H1 (cell line): ENCODE data around the gene IFI16. TPM values are rescaled to one million over a fixed set of nuclear protein-coding genes. Genes with fewer than 3 reads are reported as not detected.

Experiments used
- CTCF ChIA-PET: fragments of 300-600 bp; sonication (Branson Sonifier 250); formaldehyde crosslinking; loops from one replicate; lab custom pipeline; 2021; ENCODE audit not compliant: partially characterized antibody; lab: Charles Lee
- POLR2A ChIA-PET: fragments of 300-600 bp; sonication (Branson Sonifier 250); formaldehyde crosslinking; loops from one replicate; lab custom pipeline; 2021; ENCODE audit warnings: inconsistent platforms; ENCODE audit not compliant: partially characterized antibody; lab: Charles Lee
- DNase-seq, 2 experiments: peaks; one replicate each; pipeline versions ENCODE4 v3.0.0 to v3.0.0-alpha.2; 2010 to 2022; ENCODE audit warnings: low spot score in 2 of 2, low read depth in 1 of 2, mixed read lengths in 1 of 2
- FAIRE-seq: peaks from 2 replicates; lab custom pipeline; 2011; peaks lifted over from hg19 to GRCh38; lab: Jason Lieb, UNC
- H2AFZ ChIP-seq: 2 replicates; pipeline ENCODE4 v1.8.1; 2012; ENCODE audit warnings: low read length, inconsistent platforms
- H2AK5ac ChIP-seq: 2 replicates; pipeline ENCODE4 v1.6.1; 2013; ENCODE audit warnings: low read depth, low read length
- H2BK120ac ChIP-seq: replicated peaks from 2 replicates; pipeline ENCODE3; 2013; ENCODE audit warnings: low read depth, low read length, inconsistent platforms
- H2BK12ac ChIP-seq: 2 replicates; pipeline ENCODE4 v1.6.1; 2013; ENCODE audit warnings: low read depth, low read length
- H2BK15ac ChIP-seq: 2 replicates; pipeline ENCODE4 v1.6.1; 2013; ENCODE audit warnings: low read length
- H2BK20ac ChIP-seq: 2 replicates; pipeline ENCODE4 v1.6.1; 2013; ENCODE audit warnings: low read length
- H2BK5ac ChIP-seq: 2 replicates; pipeline ENCODE4 v1.6.1; 2013; ENCODE audit warnings: low read depth, low read length
- H3K14ac ChIP-seq: 2 replicates; pipeline ENCODE4 v1.6.1; 2013; ENCODE audit warnings: inconsistent platforms; ENCODE audit not compliant: insufficient read length
- H3K18ac ChIP-seq: 2 replicates; pipeline ENCODE4 v1.6.1; 2013; ENCODE audit warnings: low read length; ENCODE audit errors: extremely low read depth
- H3K23ac ChIP-seq: 2 replicates; pipeline ENCODE4 v1.6.1; 2013; ENCODE audit warnings: inconsistent platforms; ENCODE audit not compliant: insufficient read length
- H3K23me2 ChIP-seq: 2 replicates; pipeline ENCODE4 v1.6.1; 2013; ENCODE audit warnings: low read depth, low read length
- H3K27ac ChIP-seq: 2 replicates; pipeline ENCODE4 v1.6.1; 2011; ENCODE audit warnings: low read depth, low read length, inconsistent platforms
- H3K27me3 ChIP-seq, 4 experiments: replicated peaks in 1 of 4; 1 replicate in 1 of 4; 2 replicates in 3 of 4; pipeline versions ENCODE4 v1.6.1 to v1.8.1; 2011 to 2013; ENCODE audit warnings: low read length in 3 of 4, mild to moderate bottlenecking in 3 of 4, inconsistent platforms in 2 of 4, mixed read lengths in 2 of 4, moderate library complexity in 1 of 4; ENCODE audit not compliant: control insufficient read depth in 3 of 4, insufficient read depth in 3 of 4; ENCODE audit errors: extremely low read depth in 1 of 4
- H3K36me3 ChIP-seq, 4 experiments: 2 replicates each; pipeline versions ENCODE4 v1.6.1 to v1.8.1; 2011 to 2013; ENCODE audit warnings: mild to moderate bottlenecking in 4 of 4, low read length in 3 of 4, moderate library complexity in 2 of 4, control low read depth in 1 of 4, inconsistent platforms in 1 of 4; ENCODE audit not compliant: insufficient read depth in 4 of 4, control insufficient read depth in 2 of 4
- H3K4ac ChIP-seq: replicated peaks from 2 replicates; pipeline ENCODE3; 2013; ENCODE audit warnings: low read length, low read depth, mixed read lengths, inconsistent platforms; ENCODE audit not compliant: insufficient read length
- H3K4me1 ChIP-seq, 4 experiments: replicated peaks in 1 of 4; 1 replicate in 1 of 4; 2 replicates in 3 of 4; pipeline versions ENCODE4 v1.6.1 to v1.8.1; 2011 to 2013; ENCODE audit warnings: low read length in 3 of 4, inconsistent platforms in 2 of 4, mixed read lengths in 1 of 4; ENCODE audit not compliant: insufficient read depth in 4 of 4, control insufficient read depth in 3 of 4
- H3K4me2 ChIP-seq, 2 experiments: 2 replicates each; pipeline versions ENCODE4 v1.6.1 to v1.8.1; 2011 to 2013; ENCODE audit warnings: low read depth in 2 of 2, low read length in 2 of 2, control low read depth in 1 of 2, inconsistent platforms in 1 of 2, mild to moderate bottlenecking in 1 of 2; ENCODE audit not compliant: insufficient read depth in 1 of 2
- H3K4me3 ChIP-seq, 4 experiments: fragments of 200-600, 300-600 bp in 1 of 4; sonication (generic), shearing (Covaris generic), sonication (Bioruptor Twin) in 1 of 4; 2 replicates each; pipeline versions ENCODE4 v1.5.1 to v1.8.1; 2011 to 2016; ENCODE audit warnings: low read length in 4 of 4, low read depth in 3 of 4, control low read depth in 2 of 4, inconsistent platforms in 2 of 4, mild to moderate bottlenecking in 2 of 4, mixed read lengths in 1 of 4, moderate library complexity in 1 of 4; ENCODE audit not compliant: insufficient read depth in 2 of 4; ENCODE audit errors: extremely low read depth in 1 of 4
- H3K56ac ChIP-seq: replicated peaks from 2 replicates; pipeline ENCODE3; 2013; ENCODE audit warnings: low read depth, mild to moderate bottlenecking, mixed read lengths, low read length, inconsistent platforms; ENCODE audit not compliant: insufficient read length
- H3K79me1 ChIP-seq: 2 replicates; pipeline ENCODE4 v1.6.1; 2013; ENCODE audit warnings: low read depth, low read length, control low read depth
- H3K79me2 ChIP-seq, 2 experiments: 2 replicates each; pipeline versions ENCODE4 v1.6.1 to v1.8.1; 2012 to 2013; ENCODE audit warnings: low read length in 2 of 2, mild to moderate bottlenecking in 2 of 2, inconsistent platforms in 1 of 2; ENCODE audit not compliant: insufficient read depth in 2 of 2, control insufficient read depth in 1 of 2
- H3K9ac ChIP-seq, 4 experiments: replicated peaks in 1 of 4; 1 replicate in 1 of 4; 2 replicates in 3 of 4; pipeline versions ENCODE4 v1.6.1 to v1.8.1; 2011 to 2013; ENCODE audit warnings: low read depth in 3 of 4, low read length in 3 of 4, control low read depth in 2 of 4, mild to moderate bottlenecking in 2 of 4, moderate library complexity in 2 of 4, inconsistent platforms in 1 of 4; ENCODE audit errors: extremely low read depth in 1 of 4
- H3K9me3 ChIP-seq, 2 experiments: 2 replicates each; pipeline versions ENCODE4 v1.6.1 to v1.8.1; 2012 to 2013; ENCODE audit warnings: mild to moderate bottlenecking in 2 of 2, moderate library complexity in 2 of 2, control low read depth in 1 of 2, inconsistent platforms in 1 of 2, low read depth in 1 of 2, low read length in 1 of 2, mixed read lengths in 1 of 2; ENCODE audit not compliant: insufficient read depth in 2 of 2
- H4K20me1 ChIP-seq, 2 experiments: replicated peaks in 1 of 2; 2 replicates each; pipeline versions ENCODE3 to v1.8.1; 2011 to 2013; ENCODE audit warnings: inconsistent platforms in 2 of 2, low read length in 2 of 2, mild to moderate bottlenecking in 1 of 2; ENCODE audit not compliant: insufficient read depth in 2 of 2, control insufficient read depth in 1 of 2
- H4K5ac ChIP-seq: 2 replicates; pipeline ENCODE4 v1.6.1; 2013; ENCODE audit warnings: low read length, low read depth, mixed read lengths, inconsistent platforms; ENCODE audit not compliant: insufficient read length
- H4K8ac ChIP-seq: 2 replicates; pipeline ENCODE4 v1.8.0; 2013; ENCODE audit warnings: mild to moderate bottlenecking, moderate library complexity, low read length, inconsistent platforms; ENCODE audit not compliant: insufficient read depth; ENCODE audit errors: extremely low read depth
- H4K91ac ChIP-seq: replicated peaks from 2 replicates; pipeline ENCODE3; 2013; ENCODE audit warnings: low read length, mixed read lengths, inconsistent platforms; ENCODE audit not compliant: insufficient read length
- GTF2F1 ChIP-seq: IDR thresholded peaks from 2 replicates; pipeline ENCODE4 v1.6.1; 2012; ENCODE audit warnings: low read depth, low read length, improper control_type of control experiment, borderline replicate concordance
- KDM1A ChIP-seq: fragments of 200-600, 300-600 bp; sonication (generic); IDR thresholded peaks from 2 replicates; pipeline ENCODE4 v1.7.1; 2016; ENCODE audit warnings: mild to moderate bottlenecking, low read length, borderline replicate concordance
- NRF1 ChIP-seq: IDR thresholded peaks from 2 replicates; pipeline ENCODE4 v1.6.1; 2011; ENCODE audit warnings: mild to moderate bottlenecking, low read depth, low read length, improper control_type of control experiment
- SP1 ChIP-seq: IDR thresholded peaks from 2 replicates; pipeline ENCODE4 v1.6.1; 2011; ENCODE audit warnings: low read depth, low read length
- WGBS, 2 experiments: shearing (Covaris generic) in 1 of 2; methylation state at CpG; one replicate each; pipeline versions ENCODE4 v1.1.6 to v1.1.7; 2013 to 2015; ENCODE audit warnings: low lambda C conversion rate in 2 of 2, mixed read lengths in 2 of 2, inconsistent platforms in 1 of 2, low coverage in 1 of 2, missing lambda C conversion rate in 1 of 2; ENCODE audit not compliant: insufficient replicate concordance in 2 of 2, insufficient coverage in 1 of 2, insufficient read length in 1 of 2; ENCODE audit errors: extremely low coverage in 1 of 2, missing lambda C conversion rate in 1 of 2; 5-methylcytosine and 5-hydroxymethylcytosine counted together
- polyA plus RNA-seq, 7 experiments: library from polyadenylated mRNA; depleted of rRNA in 3 of 7; stranded (reverse) in 5 of 7; unstranded in 2 of 7; fragments of >200 nt in 5 of 7; fragments of 200-250 nt in 2 of 7; gene quantifications; 1 replicate in 5 of 7; 2 replicates in 1 of 7; 4 replicates in 1 of 7; pipeline versions ENCODE4 v1.2.1 to v1.2.3, GENCODE V29; 2011 to 2013; ENCODE audit warnings: missing spikeins in 2 of 7, mixed read lengths in 2 of 7
- total RNA-seq: library from RNA; stranded (reverse); fragmentation: NEBNext Ultra II Directional; extraction: Animal tissue kit (Norgen Biotek cat#: 25700); gene quantifications from 2 replicates; pipeline ENCODE4 v1.2.1, GENCODE V29; 2021

IFI16 gene
- total and polyA plus RNA-seq, 2 of the 8 experiments (the other 6 are each of a cell fraction or from before 2014, with no cell fraction given), result 0.63 to 0.74 TPM

- Histone ChIP-seq H3K56ac (no peak overlapping the region), H2BK120ac (no peak overlapping the region), H2BK15ac (no peak overlapping the region), H4K8ac (no peak overlapping the region), H3K9ac (no peak overlapping the region), H3K4me2 (no peak overlapping the region), H3K4me3 (no peak overlapping the region), H4K91ac (no peak overlapping the region), H3K4ac (no peak overlapping the region), H3K23me2 (no peaks in the 10 kb centered on the region; the same call in 1 of the 2 replicates), H3K4me1 (no peaks in the 10 kb centered on the region), H3K36me3 (no peaks in the 10 kb centered on the region), H2BK12ac (no peak overlapping the region), H3K79me1 (no peaks in the 10 kb centered on the region), H3K14ac (no peak overlapping the region), H2BK5ac (no peak overlapping the region), H4K5ac (no peak overlapping the region), H3K9me3 (no peaks in the 10 kb centered on the region), H3K79me2 (no peaks in the 10 kb centered on the region), H2AK5ac (no peak overlapping the region), H2BK20ac (no peak overlapping the region), H3K18ac (no peak overlapping the region), H3K23ac (no peak overlapping the region), H3K27me3 (no peaks in the 10 kb centered on the region), H4K20me1 (no peaks in the 10 kb centered on the region), H2AFZ (no peak overlapping the region), H3K27ac (no peak overlapping the region)
- TF ChIP-seq GTF2F1, result no peak
- no peak for TF ChIP-seq KDM1A
- TF ChIP-seq NRF1, result no peak
- TF ChIP-seq SP1, result no peak
- ChIA-PET POLR2A (no interaction called here), CTCF (interaction anchor here (1.0 to 3.4 kb wide), 3 partner anchors 12 to 129 kb away, joined by 3 to 16 read pairs (median 3); no protein-coding TSS in a partner anchor)
- WGBS, 2 experiments, result 98% methylated on average over 3 of the region's 3 CpGs; no CpG with 5 or more reads in 1 of the 2 experiments
- no peak for DNase-seq
- no peak for FAIRE-seq
Measured at GRCh38 chr1:159084152-159084551, 74.4 kb downstream of the IFI16 start.
